ENCODE measurements around the gene HNRNPA2B1.

HNRNPA2B1 gene

GRCh38 chr7:26171601-26172000 is 28.9 kb downstream of the HNRNPA2B1 start:
- no peak for TF ChIP-seq CTCF (IDR thresholded peaks at IDR 0.05; ENCODE audit: low read depth, low read length, missing control alignments)
- Histone ChIP-seq H3K4me3 (ENCODE audit: low read depth, low read length) (no peak overlapping the region), H3K36me3 (replicated peaks) (no peaks in the 10 kb centered on the region), H3K27ac (no peak overlapping the region), H3K27me3 (replicated peaks) (no peaks in the 10 kb centered on the region)
- in situ Hi-C loops (cut with HindIII; ENCODE audit: low pct_ligation_motif_present, low sequenced_read_pairs) = no loop called here
- DNase-seq = no peak

GRCh38 chr7:26170663-26171062 is 29.9 kb downstream of the HNRNPA2B1 start:
- in situ Hi-C loops (cut with HindIII; ENCODE audit: low pct_ligation_motif_present, low sequenced_read_pairs) = no loop called here
- DNase-seq = no peak
- H3K27ac ChIP-seq = no peak overlapping the region

GRCh38 chr7:26169271-26169670 is 31.3 kb downstream of the HNRNPA2B1 start:
- no peak for TF ChIP-seq CTCF (IDR thresholded peaks at IDR 0.05; ENCODE audit: low read depth, low read length, missing control alignments)
- H3K36me3 ChIP-seq (replicated peaks) = no peaks in the 10 kb centered on the region
- H3K27me3 ChIP-seq (replicated peaks) = no peaks in the 10 kb centered on the region
- in situ Hi-C loops (cut with HindIII; ENCODE audit: low pct_ligation_motif_present, low sequenced_read_pairs) = no loop called here
- H3K4me3 ChIP-seq (ENCODE audit: low read depth, low read length) = no peak overlapping the region
- no peak overlapping the region for H3K27ac ChIP-seq
- DNase-seq = no peak

More at GRCh38 chr7:26170663-26171062, 29.9 kb downstream of the HNRNPA2B1 start:
- no peaks in the 10 kb centered on the region for H3K36me3 ChIP-seq (replicated peaks)
- H3K4me3 ChIP-seq (ENCODE audit: low read depth, low read length) = no peak overlapping the region
- TF ChIP-seq CTCF (IDR thresholded peaks at IDR 0.05; ENCODE audit: low read depth, low read length, missing control alignments) = no peak
- H3K27me3 ChIP-seq (replicated peaks) = no peaks in the 10 kb centered on the region

- TF ChIP-seq CTCF (IDR thresholded peaks at IDR 0.05; ENCODE audit: low read depth, low read length, missing control alignments) = peak; percentile 15
- no peaks in the 10 kb centered on the region for H3K27me3 ChIP-seq (replicated peaks)
- H3K27ac ChIP-seq = no peak overlapping the region
- no peak overlapping the region for H3K4me3 ChIP-seq (ENCODE audit: low read depth, low read length)
- H3K36me3 ChIP-seq (replicated peaks) = no peaks in the 10 kb centered on the region
- in situ Hi-C loops (cut with HindIII; ENCODE audit: low pct_ligation_motif_present, low sequenced_read_pairs) = no loop called here
- DNase-seq = no peak
These were observed 32.0 kb downstream of the HNRNPA2B1 start for GRCh38 chr7:26168458-26169023.

GRCh38 chr7:26167303-26167934 is 33.1 kb downstream of the HNRNPA2B1 start:
- Histone ChIP-seq H3K27ac (no peak overlapping the region), H3K36me3 (replicated peaks) (no peaks in the 10 kb centered on the region), H3K27me3 (replicated peaks) (no peaks in the 10 kb centered on the region), H3K4me3 (ENCODE audit: low read depth, low read length) (no peak overlapping the region)
- in situ Hi-C loops (cut with HindIII; ENCODE audit: low pct_ligation_motif_present, low sequenced_read_pairs) = no loop called here
- no peak for TF ChIP-seq CTCF (IDR thresholded peaks at IDR 0.05; ENCODE audit: low read depth, low read length, missing control alignments)
- DNase-seq = no peak
